Transverse colon (tissue), 4 donors: ENCODE data around the gene VEGFA. TPM values are rescaled to one million over a fixed set of nuclear protein-coding genes. Genes with fewer than 3 reads are reported as not detected.

Experiments
- DNase-seq: peaks from one replicate; pipeline ENCODE4 v3.0.0-alpha.2; 2019
- H3K27ac ChIP-seq, 4 donors: fragments of 200-600 bp; sonication (generic); 2 replicates each; pipeline ENCODE4 v1.5.1; 2016 to 2018; ENCODE audit warnings: inconsistent platforms in 4 of 4
- H3K27me3 ChIP-seq: fragments of 200-600 bp; sonication (generic); 2 replicates; pipeline ENCODE4 v1.5.1; 2017; ENCODE audit warnings: inconsistent platforms
- H3K36me3 ChIP-seq, 4 donors: fragments of 200-600 bp; sonication (generic); 2 replicates each; pipeline ENCODE4 v1.5.1; 2017 to 2019; ENCODE audit warnings: inconsistent platforms in 4 of 4
- H3K4me1 ChIP-seq, 4 donors: fragments of 200-600 bp; sonication (generic); 2 replicates each; pipeline ENCODE4 v1.5.1; 2017 to 2020; ENCODE audit warnings: inconsistent platforms in 4 of 4
- H3K4me3 ChIP-seq, 4 donors: fragments of 200-600 bp; sonication (generic); 1 replicate in 1 of 4; 2 replicates in 3 of 4; pipeline versions ENCODE4 v1.5.1 to v1.6.1; 2017 to 2019; ENCODE audit warnings: inconsistent platforms in 4 of 4
- H3K9me3 ChIP-seq, 2 donors: fragments of 200-600 bp; sonication (generic); 2 replicates each; pipeline ENCODE4 v1.5.1; 2017 to 2019; ENCODE audit warnings: inconsistent platforms in 2 of 2
- CTCF ChIP-seq, 5 experiments: fragments of 200-600 bp in 3 of 5; fragments of 450-650 bp in 2 of 5; sonication (generic) in 3 of 5; IDR thresholded peaks; 1 replicate in 2 of 5; 2 replicates in 3 of 5; pipeline ENCODE4 v1.5.1; 2016 to 2017; ENCODE audit warnings: antibody characterized with exemption in 5 of 5, inconsistent platforms in 3 of 5, mild to moderate bottlenecking in 2 of 5, moderate library complexity in 1 of 5
- EP300 ChIP-seq: sonication (generic); formaldehyde crosslinking; IDR thresholded peaks from one replicate; pipeline ENCODE4 v1.6.1; 2017; ENCODE audit warnings: antibody characterized with exemption, low read depth
- POLR2A ChIP-seq: fragments of 450-650 bp; IDR thresholded peaks from one replicate; pipeline ENCODE4 v1.6.1; 2016; ENCODE audit warnings: antibody characterized with exemption, mild to moderate bottlenecking, moderate library complexity
- POLR2AphosphoS5 ChIP-seq, 3 donors: sonication (generic); formaldehyde crosslinking; IDR thresholded peaks; one replicate each; pipeline ENCODE4 v1.6.1; 2016; ENCODE audit warnings: antibody characterized with exemption in 3 of 3
- WGBS, 2 donors: methylation state at CpG; one replicate each; pipeline ENCODE4 v1.1.5; 2018; ENCODE audit warnings: low coverage in 1 of 2; 5-methylcytosine and 5-hydroxymethylcytosine counted together
- in situ Hi-C, 4 donors: fragments of 200-750 bp; cut with MboI; loops; one replicate each; pipeline versions ENCODE4 v1.15.0 to v1.15.1; 2017; ENCODE audit warnings: low sequenced_read_pairs in 3 of 4, low pct_ligation_motif_present in 1 of 4, low pct_unique_long_range_greater_than_20kb in 1 of 4
- intact Hi-C: fragments of 100-400 bp; cut with DNase I; formaldehyde crosslinking; loops from one replicate; pipeline ENCODE4 v1.15.1; 2023; ENCODE audit warnings: low total_unique reads
- total RNA-seq, 4 donors: library from RNA; depleted of rRNA; stranded (reverse); fragments of >200 nt; gene quantifications; one replicate each; pipeline ENCODE4 v1.1.0, GENCODE V29; 2016

The VEGFA gene
- total RNA-seq, 4 donors from 2014 or later = 131 to 608 (median 203) TPM

GRCh38 chr6:43728586-43728985 is 41.4 kb upstream of the VEGFA start:
- in situ Hi-C loops = no loop called here
- Histone ChIP-seq H3K36me3 (no peaks in the 10 kb centered on the region), H3K27me3 (no peaks in the 10 kb centered on the region), H3K4me3 (no peak overlapping the region), H3K4me1 (peaks cover 4 to 30% (median 16%) of the 10 kb centered on the region in 4 donors), H3K9me3 (peaks cover 10 to 12% of the 10 kb centered on the region in 2 donors), H3K27ac (no peak overlapping the region)
- no peak for DNase-seq
- TF ChIP-seq CTCF (IDR thresholded peaks at IDR 0.05) (no peak), POLR2AphosphoS5 (IDR thresholded peaks at IDR 0.05) (no peak), EP300 (no peak), POLR2A (no peak)
- 70 to 87% methylated on average over 2 of the region's 2 CpGs for WGBS, 2 donors
- intact Hi-C loops = no loop called here

- Histone ChIP-seq H3K4me3 (no peak overlapping the region), H3K27me3 (no peaks in the 10 kb centered on the region), H3K27ac (no peak overlapping the region), H3K9me3 (peaks cover 10 to 12% of the 10 kb centered on the region in 2 donors), H3K4me1 (peaks cover 0 to 29% (median 15%) of the 10 kb centered on the region in 4 donors), H3K36me3 (no peaks in the 10 kb centered on the region)
- intact Hi-C loops (no loop called here), in situ Hi-C loops (no loop called here)
- peak; percentile 74 for DNase-seq
- 48 to 58% methylated on average over 6 of the region's 6 CpGs for WGBS, 2 donors
- no peak for TF ChIP-seq POLR2A
- TF ChIP-seq POLR2AphosphoS5 (IDR thresholded peaks at IDR 0.05) = no peak
- TF ChIP-seq EP300 = no peak
- no peak for TF ChIP-seq CTCF (IDR thresholded peaks at IDR 0.05)
Measured at GRCh38 chr6:43729537-43729936, 40.5 kb upstream of the VEGFA start.

GRCh38 chr6:43730634-43731033 is 39.4 kb upstream of the VEGFA start:
- Histone ChIP-seq H3K36me3 (no peaks in the 10 kb centered on the region), H3K4me3 (no peak overlapping the region), H3K27me3 (no peaks in the 10 kb centered on the region), H3K27ac (no peak overlapping the region), H3K9me3 (peaks cover 10 to 12% of the 10 kb centered on the region in 2 donors), H3K4me1 (peaks cover 0 to 18% (median 5%) of the 10 kb centered on the region in 4 donors)
- TF ChIP-seq POLR2AphosphoS5 (IDR thresholded peaks at IDR 0.05) = no peak
- TF ChIP-seq POLR2A = no peak
- TF ChIP-seq CTCF (IDR thresholded peaks at IDR 0.05) = no peak
- TF ChIP-seq EP300 = no peak
- in situ Hi-C loops = no loop called here
- intact Hi-C loops = no loop called here
- no peak for DNase-seq

- Histone ChIP-seq H3K36me3 (no peaks in the 10 kb centered on the region), H3K27me3 (no peaks in the 10 kb centered on the region), H3K9me3 (peaks cover 10 to 12% of the 10 kb centered on the region in 2 donors), H3K27ac (peak overlapping the region in 1 of 4 donors; percentile 36), H3K4me1 (peaks cover 0 to 17% (median 5%) of the 10 kb centered on the region in 4 donors), H3K4me3 (no peak overlapping the region)
- no peak for DNase-seq
- TF ChIP-seq EP300 (no peak), CTCF (IDR thresholded peaks at IDR 0.05) (no peak), POLR2AphosphoS5 (IDR thresholded peaks at IDR 0.05) (no peak), POLR2A (no peak)
- WGBS, 2 donors = 46 to 80% methylated on average over 1 to 10 of the region's 10 CpGs
- in situ Hi-C loops = no loop called here
- intact Hi-C loops = no loop called here
Measured at GRCh38 chr6:43733471-43734293, 36.3 kb upstream of the VEGFA start.
